ENCODE data around the gene BAG5. TPM values are rescaled to one million over a fixed set of nuclear protein-coding genes. Genes with fewer than 3 reads are reported as not detected.
A peak's percentile ranks its signal among the peaks of the same experiment; 100 is the strongest.

The BAG5 gene
- total and polyA plus RNA-seq, 8 donors: 22.7 to 32.1 (median 25.9) TPM

DNA sequence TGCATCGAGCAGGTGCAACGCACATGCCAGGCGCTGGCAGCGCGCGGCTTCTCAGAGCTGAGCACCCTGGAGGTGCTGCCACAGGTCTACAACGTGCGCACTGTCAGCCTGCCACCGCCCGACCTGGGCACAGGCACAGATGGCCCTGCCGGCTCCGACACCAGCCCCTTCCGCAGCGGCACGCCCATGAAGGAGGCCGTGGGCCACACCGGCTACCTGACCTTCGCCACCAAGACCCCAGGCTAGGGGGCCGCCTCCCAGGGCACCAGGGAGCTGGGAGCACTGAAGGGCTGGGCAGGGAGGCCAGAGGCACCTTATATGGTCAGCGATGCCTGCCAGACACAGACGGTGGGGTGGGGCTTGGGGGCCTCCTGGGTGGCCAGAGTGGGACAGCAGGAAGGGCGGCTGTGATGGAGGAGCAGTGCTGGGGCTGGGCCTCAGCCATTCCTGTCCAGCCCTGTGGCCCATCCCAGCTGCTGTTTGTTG, 27.8 kb downstream of the BAG5 start:
- H3K4me1 ChIP-seq: peaks cover 3 to 30% of the 10 kb centered on the region in 2 donors

DNA sequence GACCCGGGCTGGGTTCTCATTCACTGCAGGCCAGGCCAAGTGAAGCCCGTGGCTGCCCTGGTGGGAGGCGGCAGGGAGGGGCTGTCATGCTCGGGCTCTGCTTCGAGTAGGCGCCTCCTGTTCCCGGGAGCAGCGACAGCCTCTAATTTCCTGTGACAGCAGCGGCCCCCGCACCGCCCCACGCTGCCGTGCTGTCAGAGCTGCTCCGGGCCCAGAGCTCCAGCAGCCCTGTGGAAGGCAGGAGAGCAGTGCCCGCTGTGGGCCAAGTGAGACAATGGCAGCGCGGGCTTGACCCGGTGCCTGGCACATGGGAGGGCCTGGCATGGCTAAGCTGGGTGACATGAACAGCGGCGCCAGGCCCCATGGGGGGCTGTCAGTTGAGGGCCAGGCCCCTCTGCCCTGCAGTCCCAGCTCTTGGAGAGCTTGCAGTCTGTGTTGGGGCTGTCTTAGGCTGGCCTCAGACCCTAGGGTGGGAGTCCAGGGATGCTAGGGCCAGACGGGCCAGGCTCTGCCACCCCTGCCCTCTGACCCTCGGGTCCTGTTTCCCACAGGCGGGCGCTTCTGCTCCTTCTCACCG, 28.4 kb downstream of the BAG5 start:
- intact Hi-C loops (cut with DNase I): no loop called here
- H3K27me3 ChIP-seq: peaks cover 0 to 13% of the 10 kb centered on the region in 2 donors
- peaks cover 0 to 58% of the 10 kb centered on the region in 2 donors for H3K36me3 ChIP-seq
- H3K27ac ChIP-seq: no peak overlapping the region
- DNase-seq (no peak), ATAC-seq (no peak)
- no peak overlapping the region for H3K4me3 ChIP-seq
- TF ChIP-seq, protein P1, sequence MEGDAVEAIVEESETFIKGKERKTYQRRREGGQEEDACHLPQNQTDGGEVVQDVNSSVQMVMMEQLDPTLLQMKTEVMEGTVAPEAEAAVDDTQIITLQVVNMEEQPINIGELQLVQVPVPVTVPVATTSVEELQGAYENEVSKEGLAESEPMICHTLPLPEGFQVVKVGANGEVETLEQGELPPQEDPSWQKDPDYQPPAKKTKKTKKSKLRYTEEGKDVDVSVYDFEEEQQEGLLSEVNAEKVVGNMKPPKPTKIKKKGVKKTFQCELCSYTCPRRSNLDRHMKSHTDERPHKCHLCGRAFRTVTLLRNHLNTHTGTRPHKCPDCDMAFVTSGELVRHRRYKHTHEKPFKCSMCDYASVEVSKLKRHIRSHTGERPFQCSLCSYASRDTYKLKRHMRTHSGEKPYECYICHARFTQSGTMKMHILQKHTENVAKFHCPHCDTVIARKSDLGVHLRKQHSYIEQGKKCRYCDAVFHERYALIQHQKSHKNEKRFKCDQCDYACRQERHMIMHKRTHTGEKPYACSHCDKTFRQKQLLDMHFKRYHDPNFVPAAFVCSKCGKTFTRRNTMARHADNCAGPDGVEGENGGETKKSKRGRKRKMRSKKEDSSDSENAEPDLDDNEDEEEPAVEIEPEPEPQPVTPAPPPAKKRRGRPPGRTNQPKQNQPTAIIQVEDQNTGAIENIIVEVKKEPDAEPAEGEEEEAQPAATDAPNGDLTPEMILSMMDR (IDR thresholded peaks at IDR 0.05): no peak
- no peaks in the 10 kb centered on the region for H3K9me3 ChIP-seq
- H3K4me1 ChIP-seq: peaks cover 5 to 31% of the 10 kb centered on the region in 2 donors

More for the DNA sequence above, 27.8 kb downstream of the BAG5 start:
- ATAC-seq (no peak), DNase-seq (peak in 1 of 4 donors; percentile 76)
- Histone ChIP-seq H3K4me3 (no peak overlapping the region), H3K27me3 (peaks cover 0 to 18% of the 10 kb centered on the region in 2 donors), H3K27ac (no peak overlapping the region), H3K9me3 (no peaks in the 10 kb centered on the region), H3K36me3 (peaks cover 0 to 58% of the 10 kb centered on the region in 2 donors)
- intact Hi-C loops (cut with DNase I): no loop called here
- TF ChIP-seq, protein P1 (IDR thresholded peaks at IDR 0.05): no peak

DNA sequence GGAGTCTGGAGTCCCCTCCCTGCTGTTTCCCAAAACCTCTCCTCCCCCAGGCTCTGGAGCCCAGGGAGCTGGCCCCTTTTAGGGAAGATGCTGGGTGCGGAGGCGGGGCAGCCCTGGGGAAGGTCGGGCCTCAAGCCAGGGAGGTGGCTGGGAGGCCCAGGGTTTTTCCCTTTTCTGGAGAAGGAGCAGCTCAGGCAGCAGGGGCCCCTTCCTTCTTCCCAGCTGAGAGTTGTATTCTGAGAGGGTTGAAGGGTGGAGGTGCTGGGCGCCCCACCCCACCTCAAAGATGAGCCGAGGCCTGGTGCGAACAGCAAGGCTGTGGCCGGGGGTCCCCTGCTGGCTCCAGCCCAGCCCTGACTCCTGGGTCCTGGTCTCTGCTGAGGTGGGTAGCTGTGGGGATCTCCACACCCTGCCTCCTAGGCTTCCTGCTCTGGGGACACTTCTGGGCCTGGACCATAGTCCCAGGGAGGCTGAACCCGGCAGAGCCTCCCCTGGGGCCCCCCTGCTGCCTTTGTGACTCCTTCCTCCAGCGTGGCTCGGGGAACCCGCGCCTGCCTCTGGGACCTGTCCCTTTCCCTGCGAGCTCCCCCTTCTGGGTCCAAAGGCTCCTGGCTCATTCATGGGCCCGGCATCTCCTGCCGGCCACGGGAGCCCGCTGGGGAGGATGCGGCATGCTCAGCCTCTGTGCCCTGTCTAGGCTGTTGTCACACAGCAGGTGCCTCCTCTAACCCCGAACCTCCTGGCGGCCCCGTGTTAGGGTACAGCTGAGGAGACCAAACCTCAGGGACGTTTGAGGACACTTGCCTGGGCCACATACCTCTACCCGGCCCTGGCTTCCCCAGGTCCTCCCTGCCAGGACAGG, 29.1 kb downstream of the BAG5 start:
- Histone ChIP-seq H3K36me3 (peaks cover 0 to 58% of the 10 kb centered on the region in 2 donors), H3K27ac (no peak overlapping the region), H3K9me3 (no peaks in the 10 kb centered on the region), H3K4me1 (peaks cover 7 to 30% of the 10 kb centered on the region in 2 donors), H3K4me3 (no peak overlapping the region), H3K27me3 (peaks cover 0 to 6% of the 10 kb centered on the region in 2 donors)
- DNase-seq (no peak), ATAC-seq (no peak)
- intact Hi-C loops (cut with DNase I): no loop called here
- TF ChIP-seq, protein P1 (IDR thresholded peaks at IDR 0.05): no peak

DNA sequence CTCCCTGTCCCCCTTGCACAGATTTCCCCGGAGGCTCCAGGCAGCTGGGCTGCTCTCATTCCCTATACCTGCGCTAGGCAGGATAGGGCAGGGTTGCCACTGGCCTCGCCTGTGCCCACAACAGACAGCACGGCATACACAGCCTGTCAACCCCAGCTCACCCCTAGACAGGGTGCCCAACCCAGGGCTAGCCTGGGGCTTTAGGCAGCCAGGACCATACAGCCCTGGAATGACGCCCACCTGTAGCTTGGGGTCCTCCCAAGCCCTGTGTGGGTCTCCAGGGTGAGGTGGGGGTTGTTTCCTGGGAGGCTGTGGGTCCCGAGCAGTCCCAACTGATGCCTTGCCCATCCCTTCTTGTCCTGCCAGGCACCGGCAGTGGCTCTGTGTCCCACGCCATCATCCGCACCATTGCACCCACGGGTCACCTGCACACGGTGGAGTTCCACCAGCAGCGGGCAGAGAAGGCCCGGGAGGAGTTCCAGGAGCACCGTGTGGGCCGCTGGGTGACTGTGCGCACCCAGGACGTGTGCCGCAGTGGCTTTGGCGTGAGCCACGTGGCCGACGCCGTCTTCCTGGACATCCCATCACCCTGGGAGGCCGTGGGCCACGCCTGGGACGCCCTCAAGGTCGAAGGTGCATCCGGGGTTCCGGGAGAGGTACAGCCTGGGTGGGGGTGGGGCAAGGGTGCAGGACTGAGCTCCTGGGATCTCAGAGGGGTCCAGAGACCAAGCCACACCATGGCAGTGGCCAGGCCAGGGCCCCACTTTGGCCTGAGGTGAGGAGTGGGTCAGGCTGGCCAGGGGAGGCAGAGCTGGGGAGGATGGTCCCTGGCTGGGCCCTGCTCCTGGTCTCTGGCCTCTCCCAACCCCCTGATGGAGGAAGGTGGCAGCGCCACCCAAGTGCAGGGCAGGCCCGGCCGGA, 30.0 kb downstream of the BAG5 start:
- Histone ChIP-seq H3K4me3 (no peak overlapping the region), H3K4me1 (peaks cover 14 to 39% of the 10 kb centered on the region in 2 donors), H3K27ac (no peak overlapping the region), H3K9me3 (no peaks in the 10 kb centered on the region), H3K27me3 (no peaks in the 10 kb centered on the region), H3K36me3 (peaks cover 0 to 58% of the 10 kb centered on the region in 2 donors)
- DNase-seq (no peak), ATAC-seq (no peak)
- TF ChIP-seq, protein P1 (IDR thresholded peaks at IDR 0.05): no peak
- intact Hi-C loops (cut with DNase I): no loop called here
